ENCODE results near the gene LRP1B.
"Not testable (repeated sequence)": the region's sequence is repeated elsewhere in the genome, so short reads cannot be mapped to it uniquely, and the experiment has no call there.

LRP1B gene

GRCh38 chr2:141182246-141182645 lies 948.6 kb downstream of the LRP1B start:
- H3K9ac ChIP-seq (ENCODE audit: low read length), result no peak overlapping the region
- no peak overlapping the region for H3K4me3 ChIP-seq (ENCODE audit: low read depth, low read length, poor library complexity, severe bottlenecking)
- no peak overlapping the region for H3K27ac ChIP-seq (ENCODE audit: low read depth, low read length, poor library complexity, severe bottlenecking)
- no peaks in the 10 kb centered on the region for H3K9me3 ChIP-seq (ENCODE audit: low read length)
- no peak overlapping the region for H3K4me2 ChIP-seq (ENCODE audit: low read length)
- no peak overlapping the region for H2AFZ ChIP-seq (ENCODE audit: low read length)
- H3K36me3 ChIP-seq (ENCODE audit: insufficient read depth, low read length), result no peaks in the 10 kb centered on the region
- no peaks in the 10 kb centered on the region for H4K20me1 ChIP-seq (ENCODE audit: insufficient read depth, low read length)
- TF ChIP-seq CTCF (IDR thresholded peaks at IDR 0.05; ENCODE audit: low read length), result no peak
- TF ChIP-seq EZH2 (IDR thresholded peaks at IDR 0.05; ENCODE audit: borderline replicate concordance, low read length), result no peak
- H3K4me1 ChIP-seq (ENCODE audit: insufficient read depth, low read length, severe bottlenecking), result no peaks in the 10 kb centered on the region
- H3K27me3 ChIP-seq (ENCODE audit: insufficient read depth, low read length), result no peaks in the 10 kb centered on the region
- no peaks in the 10 kb centered on the region for H3K79me2 ChIP-seq (ENCODE audit: insufficient read depth, low read length)
- no peaks in the 10 kb centered on the region for H3F3A ChIP-seq (ENCODE audit: insufficient read depth, low read length)
- no peaks in the 10 kb centered on the region for H3K9me2 ChIP-seq (ENCODE audit: low read depth, low read length)

- H3K9ac ChIP-seq (ENCODE audit: low read length); H3K4me3 ChIP-seq (ENCODE audit: low read depth, low read length, poor library complexity, severe bottlenecking); H3F3A ChIP-seq (ENCODE audit: insufficient read depth, low read length); H3K27ac ChIP-seq (ENCODE audit: low read depth, low read length, poor library complexity, severe bottlenecking); H3K36me3 ChIP-seq (ENCODE audit: insufficient read depth, low read length); H4K20me1 ChIP-seq (ENCODE audit: insufficient read depth, low read length); H3K4me1 ChIP-seq (ENCODE audit: insufficient read depth, low read length, severe bottlenecking); H3K4me2 ChIP-seq (ENCODE audit: low read length); H3K9me2 ChIP-seq (ENCODE audit: low read depth, low read length); H3K9me3 ChIP-seq (ENCODE audit: low read length); H2AFZ ChIP-seq (ENCODE audit: low read length); H3K79me2 ChIP-seq (ENCODE audit: insufficient read depth, low read length); H3K27me3 ChIP-seq (ENCODE audit: insufficient read depth, low read length): not testable (repeated sequence)
These were observed 961.7 kb downstream of the LRP1B start for GRCh38 chr2:141169117-141169516.

GRCh38 chr2:141162314-141162713 lies 968.5 kb downstream of the LRP1B start:
- Histone ChIP-seq H4K20me1 (ENCODE audit: insufficient read depth, low read length) (no peaks in the 10 kb centered on the region), H3K4me3 (ENCODE audit: low read depth, low read length, poor library complexity, severe bottlenecking) (no peak overlapping the region), H3K4me1 (ENCODE audit: insufficient read depth, low read length, severe bottlenecking) (no peaks in the 10 kb centered on the region), H3K36me3 (ENCODE audit: insufficient read depth, low read length) (no peaks in the 10 kb centered on the region), H3K79me2 (ENCODE audit: insufficient read depth, low read length) (no peaks in the 10 kb centered on the region), H3K9ac (ENCODE audit: low read length) (no peak overlapping the region), H3F3A (ENCODE audit: insufficient read depth, low read length) (no peaks in the 10 kb centered on the region), H3K27ac (ENCODE audit: low read depth, low read length, poor library complexity, severe bottlenecking) (no peak overlapping the region), H3K9me3 (ENCODE audit: low read length) (no peaks in the 10 kb centered on the region), H3K27me3 (ENCODE audit: insufficient read depth, low read length) (no peaks in the 10 kb centered on the region), H3K9me2 (ENCODE audit: low read depth, low read length) (no peaks in the 10 kb centered on the region), H3K4me2 (ENCODE audit: low read length) (no peak overlapping the region), H2AFZ (ENCODE audit: low read length) (no peak overlapping the region)
- TF ChIP-seq EZH2 (IDR thresholded peaks at IDR 0.05; ENCODE audit: borderline replicate concordance, low read length), result no peak
- TF ChIP-seq CTCF (IDR thresholded peaks at IDR 0.05; ENCODE audit: low read length), result no peak

- Histone ChIP-seq H3K27me3 (ENCODE audit: insufficient read depth, low read length) (no peaks in the 10 kb centered on the region), H3K36me3 (ENCODE audit: insufficient read depth, low read length) (no peaks in the 10 kb centered on the region), H3K27ac (ENCODE audit: low read depth, low read length, poor library complexity, severe bottlenecking) (no peak overlapping the region), H3K9me2 (ENCODE audit: low read depth, low read length) (no peaks in the 10 kb centered on the region), H3K9me3 (ENCODE audit: low read length) (no peaks in the 10 kb centered on the region), H4K20me1 (ENCODE audit: insufficient read depth, low read length) (no peaks in the 10 kb centered on the region), H3K9ac (ENCODE audit: low read length) (no peak overlapping the region), H3K4me3 (ENCODE audit: low read depth, low read length, poor library complexity, severe bottlenecking) (no peak overlapping the region), H3K4me2 (ENCODE audit: low read length) (no peak overlapping the region), H3K4me1 (ENCODE audit: insufficient read depth, low read length, severe bottlenecking) (no peaks in the 10 kb centered on the region), H2AFZ (ENCODE audit: low read length) (no peak overlapping the region), H3K79me2 (ENCODE audit: insufficient read depth, low read length) (no peaks in the 10 kb centered on the region), H3F3A (ENCODE audit: insufficient read depth, low read length) (no peaks in the 10 kb centered on the region)
- no peak for TF ChIP-seq CTCF (IDR thresholded peaks at IDR 0.05; ENCODE audit: low read length)
- TF ChIP-seq EZH2 (IDR thresholded peaks at IDR 0.05; ENCODE audit: borderline replicate concordance, low read length), result no peak
These were observed 979.1 kb downstream of the LRP1B start for GRCh38 chr2:141151611-141152286.
